HCT116 (cell line): Measurements from ENCODE around the gene LUM. TPM values are rescaled to one million over a fixed set of nuclear protein-coding genes. Genes with fewer than 3 reads are reported as not detected.

Source experiments
- ATAC-seq: fragments of 200-7000 bp; cut with Tn5 transposase; 2 replicates; pipeline ENCODE4 v1.9.1; 2020; ENCODE audit warnings: mild to moderate bottlenecking, moderate library complexity
- BruUV-seq: library from RNA; stranded (reverse); fragments of 400-500 nt; replicated peaks from 2 replicates; lab custom pipeline; 2021; lab: Mats Ljungman, UMichigan
- CTCF ChIA-PET: fragments of 300-600 bp; sonication (Branson Sonifier 250); formaldehyde crosslinking; loops from one replicate; lab custom pipeline; 2021; ENCODE audit warnings: antibody characterized with exemption; lab: Charles Lee
- POLR2A ChIA-PET: fragments of 300-600, 350-600 bp; sonication (Branson Sonifier 250); formaldehyde crosslinking; loops from one replicate; lab custom pipeline; 2021; ENCODE audit warnings: antibody characterized with exemption; lab: Charles Lee
- RAD21 ChIA-PET, 2 experiments: fragments of 300-600 bp; sonication (Branson Sonifier 250); formaldehyde crosslinking; loops; one replicate each; lab custom pipeline; 2023; ENCODE audit warnings: low total read pairs in 2 of 2; ENCODE audit not compliant: uncharacterized antibody in 2 of 2, unreplicated experiment in 2 of 2, low non-redundant PET in 1 of 2; lab: Charles Lee
- DNase-seq: peaks from one replicate; pipeline ENCODE4 v3.0.0-alpha.2; 2010; ENCODE audit warnings: low read depth, low spot score
- H2AFZ ChIP-seq: fragments of 200-600 bp; shearing (Covaris generic), sonication (generic); 2 replicates; pipeline ENCODE4 v1.6.1; 2017; ENCODE audit warnings: low read depth, mixed run types, mixed read lengths, antibody characterized with exemption, low read length; ENCODE audit not compliant: poor library complexity, severe bottlenecking
- H3K27ac ChIP-seq: 2 replicates; pipeline ENCODE4 v1.5.1; 2012; ENCODE audit warnings: low read depth, low read length
- H3K27me3 ChIP-seq: fragments of 200-600 bp; sonication (generic); 2 replicates; pipeline ENCODE4 v1.6.1; 2016; ENCODE audit warnings: mixed run types, low read length, mixed read lengths; ENCODE audit not compliant: insufficient read depth
- H3K36me3 ChIP-seq, 2 experiments: fragments of 200-500 bp in 1 of 2; fragments of 200-600 bp in 1 of 2; sonication (Bioruptor generic) in 1 of 2; sonication (generic) in 1 of 2; 2 replicates each; pipeline versions ENCODE4 v1.5.1 to v1.6.1; 2014 to 2016; ENCODE audit warnings: low read length in 2 of 2, inconsistent platforms in 1 of 2, mixed read lengths in 1 of 2, mixed run types in 1 of 2; ENCODE audit not compliant: insufficient read depth in 2 of 2, control insufficient read depth in 1 of 2
- H3K4me1 ChIP-seq, 2 experiments: fragments of 200-600 bp in 1 of 2; sonication (generic) in 1 of 2; 2 replicates each; pipeline versions ENCODE4 v1.5.1 to v1.6.1; 2012 to 2017; ENCODE audit warnings: low read length in 2 of 2, inconsistent platforms in 1 of 2, mild to moderate bottlenecking in 1 of 2, mixed read lengths in 1 of 2, mixed run types in 1 of 2, moderate library complexity in 1 of 2; ENCODE audit not compliant: insufficient read depth in 2 of 2, control insufficient read depth in 1 of 2
- H3K4me2 ChIP-seq: fragments of 200-600 bp; sonication (generic); 2 replicates; pipeline ENCODE4 v1.6.1; 2017; ENCODE audit warnings: mixed run types, low read length, mixed read lengths
- H3K4me3 ChIP-seq, 2 experiments: fragments of 200-600 bp in 1 of 2; sonication (generic) in 1 of 2; replicated peaks in 1 of 2; 2 replicates each; pipeline ENCODE4 v1.5.1; 2011 to 2016; ENCODE audit warnings: low read length in 2 of 2, control low read depth in 1 of 2, low read depth in 1 of 2, mild to moderate bottlenecking in 1 of 2, mixed read lengths in 1 of 2, mixed run types in 1 of 2
- H3K79me2 ChIP-seq: fragments of 200-600 bp; sonication (generic); 2 replicates; pipeline ENCODE4 v1.6.1; 2017; ENCODE audit warnings: mild to moderate bottlenecking, mixed run types, low read length, moderate library complexity, mixed read lengths; ENCODE audit not compliant: insufficient read depth
- H3K9ac ChIP-seq: fragments of 200-600 bp; sonication (generic); 2 replicates; pipeline ENCODE4 v1.6.1; 2016; ENCODE audit warnings: low read length, mixed read lengths
- H3K9me2 ChIP-seq: fragments of 200-600 bp; sonication (generic), shearing (Covaris generic); 2 replicates; pipeline ENCODE4 v1.6.1; 2017; ENCODE audit warnings: mixed run types, mild to moderate bottlenecking, moderate library complexity; ENCODE audit not compliant: insufficient read depth
- H3K9me3 ChIP-seq, 2 experiments: fragments of 200-500 bp in 1 of 2; fragments of 200-600 bp in 1 of 2; sonication (Bioruptor generic) in 1 of 2; sonication (generic) in 1 of 2; 2 replicates each; pipeline ENCODE4 v1.6.1; 2014 to 2017; ENCODE audit warnings: low read length in 2 of 2, mixed read lengths in 2 of 2, inconsistent platforms in 1 of 2, low read depth in 1 of 2, mild to moderate bottlenecking in 1 of 2, mixed run types in 1 of 2, moderate library complexity in 1 of 2; ENCODE audit not compliant: control insufficient read depth in 1 of 2, insufficient read depth in 1 of 2
- H4K20me1 ChIP-seq: fragments of 200-600 bp; sonication (generic), shearing (Covaris generic); 2 replicates; pipeline ENCODE4 v1.6.1; 2017; ENCODE audit warnings: mixed run types, mild to moderate bottlenecking, moderate library complexity; ENCODE audit not compliant: insufficient read depth
- ATF3 ChIP-seq: IDR thresholded peaks from 2 replicates; pipeline ENCODE4 v1.6.1; 2012
- CBX3 ChIP-seq: IDR thresholded peaks from 2 replicates; pipeline ENCODE4 v1.6.1; 2012; ENCODE audit warnings: low read depth
- EZH2 ChIP-seq: fragments of 200-600 bp; sonication (generic); IDR thresholded peaks from 2 replicates; pipeline ENCODE4 v1.6.1; 2017; ENCODE audit warnings: antibody characterized with exemption, mixed run types
- EZH2phosphoT487 ChIP-seq: fragments of 200-600 bp; IDR thresholded peaks from 2 replicates; pipeline ENCODE4 v1.6.1; 2018; ENCODE audit warnings: antibody characterized with exemption, borderline replicate concordance
- FOSL1 ChIP-seq: IDR thresholded peaks from 2 replicates; pipeline ENCODE4 v1.6.1; 2012; ENCODE audit warnings: low read depth
- POLR2A ChIP-seq: IDR thresholded peaks from 2 replicates; pipeline ENCODE4 v1.7.0; 2011; ENCODE audit warnings: borderline replicate concordance; ENCODE audit not compliant: insufficient read depth, insufficient read length; ENCODE audit errors: extremely low read depth
- POLR2AphosphoS5 ChIP-seq: IDR thresholded peaks from 2 replicates; pipeline ENCODE4 v1.6.1; 2011; ENCODE audit warnings: mild to moderate bottlenecking, low read depth, low read length, moderate library complexity
- RAD21 ChIP-seq: IDR thresholded peaks from 2 replicates; pipeline ENCODE4 v1.6.1; 2012; ENCODE audit warnings: low read depth, mild to moderate bottlenecking
- REST ChIP-seq: IDR thresholded peaks from 2 replicates; pipeline ENCODE4 v1.6.1; 2012; ENCODE audit warnings: low read depth
- SP1 ChIP-seq: IDR thresholded peaks from 2 replicates; pipeline ENCODE4 v1.6.1; 2012; ENCODE audit warnings: low read depth
- SRF ChIP-seq: IDR thresholded peaks from 2 replicates; pipeline ENCODE4 v1.6.1; 2012; ENCODE audit warnings: low read depth
- TCF7L2 ChIP-seq: IDR thresholded peaks from 2 replicates; pipeline ENCODE4 v1.7.0; 2011; ENCODE audit warnings: borderline replicate concordance, inconsistent platforms; ENCODE audit not compliant: insufficient read depth, insufficient read length; ENCODE audit errors: extremely low read depth
- ZFX ChIP-seq: fragments of 450-650 bp; IDR thresholded peaks from 2 replicates; pipeline ENCODE4 v1.6.1; 2017
- ZNF274 ChIP-seq: fragments of 200-500 bp; sonication (Bioruptor generic); IDR thresholded peaks from 2 replicates; pipeline ENCODE4 v1.6.1; 2014; ENCODE audit warnings: mild to moderate bottlenecking, low read depth, low read length, inconsistent platforms
- intact Hi-C: fragments of 100-400 bp; cut with micrococcal nuclease; formaldehyde crosslinking; loops from 2 replicates; pipeline ENCODE4 v1.10.0; 2022
- total RNA-seq: library from RNA; stranded (reverse); gene quantifications from one replicate; pipeline ENCODE4 v1.2.1, GENCODE V29; 2021; ENCODE audit not compliant: unreplicated experiment

LUM gene
- total RNA-seq, 1 experiment from 2014 or later = 0.69 TPM

GRCh38 chr12:91073426-91073825, 37.9 kb downstream of the LUM start:
- Histone ChIP-seq H3K27me3 (no peaks in the 10 kb centered on the region), H3K9me3 (no peaks in the 10 kb centered on the region), H3K4me1 (no peaks in the 10 kb centered on the region), H3K27ac (no peak overlapping the region), H4K20me1 (no peaks in the 10 kb centered on the region), H3K9me2 (no peaks in the 10 kb centered on the region), H3K36me3 (no peaks in the 10 kb centered on the region), H3K79me2 (no peaks in the 10 kb centered on the region), H3K9ac (no peak overlapping the region), H2AFZ (no peak overlapping the region), H3K4me2 (no peak overlapping the region), H3K4me3 (no peak overlapping the region)
- no peak for TF ChIP-seq EZH2phosphoT487
- TF ChIP-seq POLR2A = no peak
- TF ChIP-seq TCF7L2 = no peak
- no peak for TF ChIP-seq ZFX
- TF ChIP-seq POLR2AphosphoS5 = no peak
- no peak for TF ChIP-seq FOSL1
- no peak for TF ChIP-seq ATF3
- TF ChIP-seq SRF = no peak
- no peak for TF ChIP-seq ZNF274
- TF ChIP-seq RAD21 = no peak
- TF ChIP-seq CBX3 = no peak
- POLR2A ChIA-PET = no interaction called here
- no peak for ATAC-seq
- BruUV-seq = no TSS peak
- CTCF ChIA-PET = no interaction called here
- intact Hi-C loops = no loop called here
- DNase-seq = no peak
- RAD21 ChIA-PET = no interaction called here

GRCh38 chr12:91072931-91073330, 38.4 kb downstream of the LUM start:
- Histone ChIP-seq H3K27ac (no peak overlapping the region), H3K9me3 (no peaks in the 10 kb centered on the region), H3K4me2 (no peak overlapping the region), H4K20me1 (no peaks in the 10 kb centered on the region), H3K9me2 (no peaks in the 10 kb centered on the region), H3K4me3 (no peak overlapping the region), H3K4me1 (no peaks in the 10 kb centered on the region), H3K36me3 (no peaks in the 10 kb centered on the region), H2AFZ (no peak overlapping the region), H3K9ac (no peak overlapping the region), H3K79me2 (no peaks in the 10 kb centered on the region), H3K27me3 (no peaks in the 10 kb centered on the region)
- TF ChIP-seq POLR2AphosphoS5 (no peak), ZNF274 (no peak), SP1 (no peak), ZFX (no peak), EZH2 (no peak), REST (no peak), SRF (no peak)
- intact Hi-C loops = no loop called here
- DNase-seq (no peak), ATAC-seq (no peak)
- ChIA-PET RAD21 (no interaction called here), CTCF (no interaction called here), POLR2A (no interaction called here)
- no TSS peak for BruUV-seq
